ENCODE data around the gene TMEM26. TPM values are rescaled to one million over a fixed set of nuclear protein-coding genes. Genes with fewer than 3 reads are reported as not detected.
A peak's percentile ranks its signal among the peaks of the same experiment; 100 is the strongest.

TMEM26 gene
- total and polyA plus RNA-seq, 9 of the 15 experiments (the other 6 are each of a cell fraction or from before 2014, with no cell fraction given), result not detected

DNA sequence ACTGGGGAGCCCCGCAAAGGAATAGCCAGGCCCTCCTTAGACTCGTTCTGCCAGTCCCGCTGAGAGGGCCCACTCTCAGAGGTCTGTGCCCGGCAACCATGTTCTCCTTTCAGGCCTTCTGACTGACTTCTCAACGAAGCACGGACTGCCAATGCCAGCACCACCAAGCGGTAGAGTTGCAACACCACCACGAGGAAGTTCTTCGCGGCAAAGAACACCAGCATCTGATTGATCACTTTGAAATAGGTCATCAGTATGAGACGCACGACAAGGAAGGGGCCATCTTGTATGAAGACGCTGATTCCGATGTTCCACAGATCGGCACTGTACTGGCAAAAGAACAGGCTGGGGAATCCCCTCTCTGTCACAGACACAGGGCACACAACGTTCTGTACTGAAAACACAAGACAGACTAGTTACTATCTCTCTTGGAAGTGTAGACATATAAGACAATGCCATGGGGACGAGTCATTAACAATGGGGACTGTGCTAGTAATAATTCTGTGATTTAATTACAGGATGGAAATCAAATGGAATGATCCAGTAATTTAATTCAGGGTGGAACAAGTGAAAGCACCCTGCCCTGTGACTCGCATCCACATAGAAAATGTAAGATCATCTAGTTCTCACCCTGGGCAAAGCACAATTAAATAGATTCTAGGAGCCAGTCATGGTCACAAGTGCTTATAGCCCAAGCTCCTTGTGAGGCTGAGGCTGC lies 42.7 kb downstream of the TMEM26 start (continued):
- TF ChIP-seq MGA (IDR thresholded peaks at IDR 0.05), result peak; percentile 37
- TF ChIP-seq, protein P1, sequence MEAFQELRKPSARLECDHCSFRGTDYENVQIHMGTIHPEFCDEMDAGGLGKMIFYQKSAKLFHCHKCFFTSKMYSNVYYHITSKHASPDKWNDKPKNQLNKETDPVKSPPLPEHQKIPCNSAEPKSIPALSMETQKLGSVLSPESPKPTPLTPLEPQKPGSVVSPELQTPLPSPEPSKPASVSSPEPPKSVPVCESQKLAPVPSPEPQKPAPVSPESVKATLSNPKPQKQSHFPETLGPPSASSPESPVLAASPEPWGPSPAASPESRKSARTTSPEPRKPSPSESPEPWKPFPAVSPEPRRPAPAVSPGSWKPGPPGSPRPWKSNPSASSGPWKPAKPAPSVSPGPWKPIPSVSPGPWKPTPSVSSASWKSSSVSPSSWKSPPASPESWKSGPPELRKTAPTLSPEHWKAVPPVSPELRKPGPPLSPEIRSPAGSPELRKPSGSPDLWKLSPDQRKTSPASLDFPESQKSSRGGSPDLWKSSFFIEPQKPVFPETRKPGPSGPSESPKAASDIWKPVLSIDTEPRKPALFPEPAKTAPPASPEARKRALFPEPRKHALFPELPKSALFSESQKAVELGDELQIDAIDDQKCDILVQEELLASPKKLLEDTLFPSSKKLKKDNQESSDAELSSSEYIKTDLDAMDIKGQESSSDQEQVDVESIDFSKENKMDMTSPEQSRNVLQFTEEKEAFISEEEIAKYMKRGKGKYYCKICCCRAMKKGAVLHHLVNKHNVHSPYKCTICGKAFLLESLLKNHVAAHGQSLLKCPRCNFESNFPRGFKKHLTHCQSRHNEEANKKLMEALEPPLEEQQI (IDR thresholded peaks at IDR 0.05), result peak; percentile 72; the same call in 1 of the 2 replicates
- TF ChIP-seq CREB1 (IDR thresholded peaks at IDR 0.05), result peak; percentile 76
- TF ChIP-seq CREB1 (CRISPR knock-in tag; IDR thresholded peaks at IDR 0.05), result peak; percentile 74
- peak; percentile 20 to 37 (median 30); a peak in 3 of 6 replicates for TF ChIP-seq CTCF (IDR thresholded peaks at IDR 0.05 in 2 of 3, conservative IDR thresholded peaks at IDR 0.05 in 1 of 3; ENCODE audit: insufficient read depth in 2 of 3, low read depth in 1 of 3, low read length in 3 of 3)
- TF ChIP-seq HNRNPH1 (optimal IDR thresholded peaks at IDR 0.05; ENCODE audit: low read depth, low read length), result no peak
- TF ChIP-seq YY1 (IDR thresholded peaks at IDR 0.05; ENCODE audit: borderline replicate concordance in 1 of 3, control insufficient read depth in 1 of 3, extremely low read depth in 1 of 3, insufficient read depth in 3 of 3, insufficient read length in 1 of 3, insufficient replicate concordance in 2 of 3, low read depth in 1 of 3, low read length in 2 of 3), result peak in 2 of 3 experiments; percentile 21 to 81
- TF ChIP-seq CEBPG (CRISPR knock-in tag; IDR thresholded peaks at IDR 0.05), result 0 out of 2 replicates have a peak, but pooled peaks have one; percentile 20
- peak in 1 of 2 experiments; percentile 37; a peak in 1 of 4 replicates for TF ChIP-seq CEBPG (tag; conservative IDR thresholded peaks at IDR 0.05 in 1 of 2, IDR thresholded peaks at IDR 0.05 in 1 of 2)
